ENCODE results near the gene TAF4. TPM values are rescaled to one million over a fixed set of nuclear protein-coding genes. Genes with fewer than 3 reads are reported as not detected.
A peak's percentile ranks its signal among the peaks of the same experiment; 100 is the strongest.

Gene TAF4
- total and polyA plus RNA-seq, 2 of the 13 experiments (the other 11 are each of a cell fraction or from before 2014, with no cell fraction given): 5.9 to 12.0 TPM

DNA sequence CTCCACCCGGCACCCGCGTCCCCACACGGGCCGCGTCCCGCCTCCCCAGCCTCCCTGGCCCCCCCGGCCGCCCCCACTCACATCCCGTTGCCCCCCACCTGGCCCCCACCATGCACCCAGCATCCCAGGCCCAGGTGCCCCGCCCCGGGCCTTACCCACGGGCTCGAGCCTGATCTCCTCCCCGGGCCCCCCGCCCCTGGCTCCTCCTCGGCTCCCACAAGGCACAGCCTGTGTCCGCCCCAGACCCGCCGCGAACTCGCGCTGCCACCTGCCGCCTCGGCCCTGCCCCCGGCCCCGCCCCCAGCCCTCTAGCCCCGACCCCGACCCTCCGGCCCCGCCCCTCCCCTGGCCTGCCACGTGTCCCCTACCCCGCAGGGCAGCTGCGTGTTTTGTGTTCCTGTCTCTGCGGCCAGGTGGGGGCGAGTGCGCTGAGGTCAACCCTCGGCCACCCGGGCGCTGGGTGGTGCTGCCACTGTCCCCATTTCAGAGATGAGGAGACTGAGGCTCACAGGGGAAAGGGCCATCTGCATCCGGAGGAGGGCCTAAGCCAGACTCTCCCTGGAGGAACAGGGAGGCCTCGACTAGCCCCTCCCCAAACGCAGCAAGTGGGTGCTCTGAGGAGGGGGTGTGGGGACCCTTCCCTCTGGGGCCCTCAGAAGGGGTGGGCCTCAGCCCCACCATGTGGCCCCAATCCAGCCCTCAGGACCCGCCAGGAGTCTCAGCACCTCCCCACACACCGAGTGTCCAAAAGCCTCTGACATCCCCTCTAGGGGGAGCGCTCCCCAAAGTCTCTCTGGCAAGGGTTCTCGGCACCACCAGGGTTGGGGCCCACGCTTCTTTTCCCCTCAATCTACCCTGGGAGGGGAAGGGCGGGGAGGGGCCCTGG lies 99.8 kb downstream of the TAF4 start (continued):
- TF ChIP-seq PCBP1 (IDR thresholded peaks at IDR 0.05; ENCODE audit: borderline replicate concordance, low read depth, low read length): peak; percentile 90

DNA sequence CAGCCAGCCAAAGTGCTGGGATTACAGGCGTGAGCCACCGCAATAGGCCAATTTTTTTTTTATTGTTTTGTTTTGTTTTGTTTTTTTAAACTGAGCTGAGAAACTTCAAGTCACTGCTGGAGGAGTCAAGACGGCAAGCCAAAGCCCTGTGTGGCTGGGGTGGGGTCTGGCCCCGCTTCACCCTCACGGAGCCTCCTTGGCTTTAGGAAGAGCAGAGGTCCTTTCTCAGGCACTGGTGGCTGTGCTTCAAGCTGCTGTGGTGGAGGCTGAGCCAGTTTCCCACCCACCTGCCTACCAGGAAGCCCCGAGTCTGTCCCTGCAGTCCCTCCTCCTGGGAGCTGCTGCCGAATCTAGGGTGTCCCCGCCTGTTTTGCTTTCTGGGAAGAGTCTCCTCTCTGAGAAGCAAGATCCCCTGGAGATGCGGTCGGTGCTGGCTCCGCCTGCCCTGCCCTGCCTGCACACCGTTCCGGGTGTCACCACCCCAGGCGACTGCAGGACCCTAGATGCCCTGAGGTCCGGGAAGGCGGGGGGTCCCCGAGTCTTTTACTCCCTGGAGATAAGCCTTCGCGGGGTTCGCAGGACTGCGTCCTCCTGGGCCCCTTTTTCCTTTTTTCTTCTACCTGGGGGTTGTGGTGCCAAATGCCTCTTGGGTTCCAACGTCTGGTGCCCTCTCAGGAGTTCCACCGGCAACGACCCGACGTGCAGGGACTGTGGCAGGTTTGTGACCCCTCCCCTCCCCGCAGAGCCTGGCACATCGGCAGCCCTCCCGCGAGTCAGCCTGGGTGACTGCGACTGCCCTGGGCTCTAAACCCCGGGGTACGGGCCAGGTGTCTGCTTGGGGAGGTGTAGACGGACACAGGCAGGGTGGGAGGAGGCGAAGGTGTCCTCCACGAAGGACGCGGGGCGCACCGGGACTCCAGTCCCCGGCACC lies 100.7 kb downstream of the TAF4 start:
- peak; percentile 14 for ATAC-seq
- Histone ChIP-seq H4K20me1 (ENCODE audit: insufficient read depth, low read length) (no peaks in the 10 kb centered on the region), H2AFZ (ENCODE audit: low read length) (no peak overlapping the region), H3K36me3 (replicated peaks in 1 of 2; ENCODE audit: control insufficient read depth in 1 of 2, insufficient read depth in 2 of 2, low read length in 2 of 2) (no peaks in the 10 kb centered on the region), H3K27me3 (ENCODE audit: control insufficient read depth in 1 of 2, insufficient read depth in 2 of 2, low read length in 2 of 2) (no peaks in the 10 kb centered on the region; a peak in 1 of 5 replicates), H3K79me2 (ENCODE audit: insufficient read depth, low read length) (no peaks in the 10 kb centered on the region), H3K27ac (ENCODE audit: extremely low read length, insufficient read depth, low read length) (peak overlapping the region; percentile 3), H3K4me2 (ENCODE audit: low read depth, low read length) (peak overlapping the region; percentile 48), H3K9me3 (ENCODE audit: low read length) (no peaks in the 10 kb centered on the region), H3K4me3 (replicated peaks in 1 of 3; ENCODE audit: insufficient read depth in 1 of 3, low read depth in 2 of 3, low read length in 3 of 3) (peak overlapping the region in 1 of 3 experiments; percentile 57; a peak in 1 of 6 replicates), H3K4me1 (ENCODE audit: insufficient read depth, low read length) (peaks cover 31% of the 10 kb centered on the region), H3K9ac (ENCODE audit: insufficient read depth, low read depth, low read length) (no peak overlapping the region)
- ChIA-PET POLR2A (no interaction called here), CTCF (ENCODE audit: low intra/inter-chr PET ratio, low total read pairs) (no interaction called here)
- no TSS peak for BruUV-seq (replicated peaks)
- no peak for FAIRE-seq
- 59% methylated on average over 41 of the region's 41 CpGs for WGBS (ENCODE audit: low lambda C conversion rate)
- DNase-seq (ENCODE audit: low spot score): no peak
- intact Hi-C loops (cut with micrococcal nuclease; ENCODE audit: unreplicated experiment) (no loop called here), in situ Hi-C loops (cut with HindIII; ENCODE audit: extremely low pct_ligation_motif_present, low pct_unique_long_range_greater_than_20kb) (loop anchor here (5.0 kb wide), 1 partner anchor 48 kb away; no protein-coding TSS in a partner anchor)
- TF ChIP-seq ZNF605 (CRISPR knock-in tag; IDR thresholded peaks at IDR 0.05) (no peak), NRL (CRISPR knock-in tag; IDR thresholded peaks at IDR 0.05; ENCODE audit: borderline replicate concordance) (peak; percentile 48; the same call in 1 of the 2 replicates), MTA1 (CRISPR knock-in tag; IDR thresholded peaks at IDR 0.05; ENCODE audit: borderline replicate concordance) (peak; percentile 52; the same call in 1 of the 2 replicates), PCBP1 (IDR thresholded peaks at IDR 0.05; ENCODE audit: borderline replicate concordance, low read depth, low read length) (peak; percentile 77; the same call in 1 of the 2 replicates), NFKB2 (CRISPR knock-in tag; IDR thresholded peaks at IDR 0.05; ENCODE audit: borderline replicate concordance) (0 out of 2 replicates have a peak, but pooled peaks have one; percentile 21), NFE2L1 (CRISPR knock-in tag; IDR thresholded peaks at IDR 0.05; ENCODE audit: borderline replicate concordance) (peak; percentile 59; the same call in 1 of the 2 replicates), SOX13 (IDR thresholded peaks at IDR 0.05) (no peak), SOX13 (CRISPR knock-in tag; conservative IDR thresholded peaks at IDR 0.05 in 1 of 2, IDR thresholded peaks at IDR 0.05 in 1 of 2) (no peak), ZNF430 (CRISPR knock-in tag; IDR thresholded peaks at IDR 0.05) (no peak), ZNF83 (CRISPR knock-in tag; IDR thresholded peaks at IDR 0.05; ENCODE audit: borderline replicate concordance) (0 out of 2 replicates have a peak, but pooled peaks have one; percentile 47), ZNF251 (CRISPR knock-in tag; IDR thresholded peaks at IDR 0.05) (no peak), HNRNPL (IDR thresholded peaks at IDR 0.05; ENCODE audit: low read depth, low read length) (0 out of 2 replicates have a peak, but pooled peaks have one; percentile 30), ZNF572 (CRISPR knock-in tag; IDR thresholded peaks at IDR 0.05) (0 out of 2 replicates have a peak, but pooled peaks have one; percentile 66), NR2C2 (CRISPR knock-in tag; IDR thresholded peaks at IDR 0.05; ENCODE audit: borderline replicate concordance) (no peak)
- TF ChIP-seq, protein P1, sequence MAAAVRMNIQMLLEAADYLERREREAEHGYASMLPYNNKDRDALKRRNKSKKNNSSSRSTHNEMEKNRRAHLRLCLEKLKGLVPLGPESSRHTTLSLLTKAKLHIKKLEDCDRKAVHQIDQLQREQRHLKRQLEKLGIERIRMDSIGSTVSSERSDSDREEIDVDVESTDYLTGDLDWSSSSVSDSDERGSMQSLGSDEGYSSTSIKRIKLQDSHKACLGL (CRISPR knock-in tag; IDR thresholded peaks at IDR 0.05): peak; percentile 24; the same call in 1 of the 2 replicates
- TF ChIP-seq, protein P2, sequence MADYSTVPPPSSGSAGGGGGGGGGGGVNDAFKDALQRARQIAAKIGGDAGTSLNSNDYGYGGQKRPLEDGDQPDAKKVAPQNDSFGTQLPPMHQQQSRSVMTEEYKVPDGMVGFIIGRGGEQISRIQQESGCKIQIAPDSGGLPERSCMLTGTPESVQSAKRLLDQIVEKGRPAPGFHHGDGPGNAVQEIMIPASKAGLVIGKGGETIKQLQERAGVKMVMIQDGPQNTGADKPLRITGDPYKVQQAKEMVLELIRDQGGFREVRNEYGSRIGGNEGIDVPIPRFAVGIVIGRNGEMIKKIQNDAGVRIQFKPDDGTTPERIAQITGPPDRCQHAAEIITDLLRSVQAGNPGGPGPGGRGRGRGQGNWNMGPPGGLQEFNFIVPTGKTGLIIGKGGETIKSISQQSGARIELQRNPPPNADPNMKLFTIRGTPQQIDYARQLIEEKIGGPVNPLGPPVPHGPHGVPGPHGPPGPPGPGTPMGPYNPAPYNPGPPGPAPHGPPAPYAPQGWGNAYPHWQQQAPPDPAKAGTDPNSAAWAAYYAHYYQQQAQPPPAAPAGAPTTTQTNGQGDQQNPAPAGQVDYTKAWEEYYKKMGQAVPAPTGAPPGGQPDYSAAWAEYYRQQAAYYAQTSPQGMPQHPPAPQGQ (CRISPR knock-in tag; IDR thresholded peaks at IDR 0.05; ENCODE audit: borderline replicate concordance): 0 out of 2 replicates have a peak, but pooled peaks have one; percentile 41

All from HepG2 (cell line).